Ascending aorta (tissue), 2 donors: ENCODE data around the gene MXD3. TPM values are rescaled to one million over a fixed set of nuclear protein-coding genes. Genes with fewer than 3 reads are reported as not detected.

Source experiments
- DNase-seq, 2 donors: peaks; one replicate each; pipeline ENCODE4 v3.0.0-alpha.2; 2019; ENCODE audit warnings: low spot score in 2 of 2
- H3K27ac ChIP-seq, 2 donors: fragments of 200-600 bp; sonication (generic); one replicate each; pipeline ENCODE4 v1.5.1; 2016 to 2017; ENCODE audit warnings: mild to moderate bottlenecking in 1 of 2
- H3K27me3 ChIP-seq: fragments of 200-600 bp; sonication (generic); one replicate; pipeline ENCODE4 v1.5.1; 2017
- H3K36me3 ChIP-seq, 2 donors: fragments of 200-600 bp; sonication (generic); one replicate each; pipeline ENCODE4 v1.5.1; 2016
- H3K4me1 ChIP-seq, 2 donors: fragments of 200-600 bp; sonication (generic); one replicate each; pipeline ENCODE4 v1.5.1; 2016 to 2017; ENCODE audit warnings: mild to moderate bottlenecking in 1 of 2
- H3K4me3 ChIP-seq, 2 donors: fragments of 200-600 bp; sonication (generic); one replicate each; pipeline ENCODE4 v1.5.1; 2016 to 2017; ENCODE audit warnings: mild to moderate bottlenecking in 1 of 2
- H3K9me3 ChIP-seq, 2 donors: fragments of 200-600 bp; sonication (generic); one replicate each; pipeline ENCODE4 v1.5.1; 2016
- CTCF ChIP-seq, 3 experiments: fragments of 200-600 bp in 2 of 3; fragments of 450-650 bp in 1 of 3; sonication (generic) in 2 of 3; IDR thresholded peaks; one replicate each; pipeline ENCODE4 v1.5.1; 2016 to 2019; ENCODE audit warnings: antibody characterized with exemption in 3 of 3, mild to moderate bottlenecking in 1 of 3, moderate library complexity in 1 of 3
- intact Hi-C: fragments of 100-400 bp; cut with DNase I; formaldehyde crosslinking; loops from one replicate; pipeline ENCODE4 v1.15.1; 2023
- total RNA-seq: library from RNA; depleted of rRNA; stranded (reverse); fragments of >200 nt; gene quantifications from one replicate; pipeline ENCODE4 v1.1.0, GENCODE V29; 2016

MXD3 gene
- total RNA-seq, 1 donor from 2014 or later = 13.5 TPM

DNA sequence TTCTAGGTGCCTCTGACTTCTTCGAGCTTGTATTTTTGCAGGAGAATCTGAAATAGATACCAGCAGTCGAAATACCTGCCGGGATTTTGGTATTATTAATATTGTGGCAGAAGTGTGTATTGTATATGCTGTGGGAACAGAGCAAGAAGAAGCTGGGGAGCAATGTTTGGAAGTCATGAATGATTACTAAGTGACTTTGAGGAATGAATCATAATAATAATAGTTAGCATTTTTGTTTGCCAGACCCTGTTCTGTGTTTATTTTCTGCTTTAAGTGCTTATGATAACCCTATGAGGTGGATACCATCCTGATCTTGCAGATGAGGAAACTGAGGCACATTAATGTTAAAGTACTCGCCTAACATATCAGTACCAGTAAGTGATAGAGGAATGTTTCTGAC, 40.6 kb downstream of the MXD3 start:
- DNase-seq = no peak
- H3K36me3 ChIP-seq = peaks cover 54 to 86% of the 10 kb centered on the region in 2 donors
- H3K27ac ChIP-seq = no peak overlapping the region
- no peaks in the 10 kb centered on the region for H3K27me3 ChIP-seq
- intact Hi-C loops = no loop called here
- no peaks in the 10 kb centered on the region for H3K4me1 ChIP-seq
- TF ChIP-seq CTCF (IDR thresholded peaks at IDR 0.05) = no peak
- H3K4me3 ChIP-seq = no peak overlapping the region
- no peaks in the 10 kb centered on the region for H3K9me3 ChIP-seq

DNA sequence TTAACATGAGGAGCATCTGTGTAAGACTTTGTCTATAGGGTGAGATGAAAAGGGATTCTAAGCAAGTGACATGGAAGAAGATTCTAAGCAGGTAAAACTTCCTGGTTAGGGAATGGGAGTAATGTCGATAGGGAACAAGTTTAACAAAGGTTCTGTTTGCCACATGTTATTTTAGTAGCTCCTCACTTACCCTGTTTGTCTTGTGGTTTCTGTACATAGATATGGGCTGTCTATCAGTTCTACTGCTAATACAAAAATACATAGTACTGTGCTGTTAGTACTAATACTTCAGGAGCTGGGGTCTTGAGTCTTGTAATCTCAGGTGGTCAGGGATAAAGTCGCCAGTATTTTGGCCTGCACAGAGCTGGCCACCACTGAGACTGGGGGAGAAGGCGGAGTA, 41.0 kb downstream of the MXD3 start:
- Histone ChIP-seq H3K4me3 (no peak overlapping the region), H3K27me3 (no peaks in the 10 kb centered on the region), H3K36me3 (peaks cover 54 to 86% of the 10 kb centered on the region in 2 donors), H3K9me3 (no peaks in the 10 kb centered on the region), H3K4me1 (no peaks in the 10 kb centered on the region), H3K27ac (no peak overlapping the region)
- intact Hi-C loops = no loop called here
- DNase-seq = no peak
- no peak for TF ChIP-seq CTCF (IDR thresholded peaks at IDR 0.05)

- H3K27ac ChIP-seq = no peak overlapping the region
- no peak for TF ChIP-seq CTCF (IDR thresholded peaks at IDR 0.05)
- DNase-seq = no peak
- H3K9me3 ChIP-seq = no peaks in the 10 kb centered on the region
- intact Hi-C loops = no loop called here
- H3K36me3 ChIP-seq = peaks cover 57 to 85% of the 10 kb centered on the region in 2 donors
- no peaks in the 10 kb centered on the region for H3K4me1 ChIP-seq
- H3K4me3 ChIP-seq = no peak overlapping the region
- H3K27me3 ChIP-seq = no peaks in the 10 kb centered on the region
Measured at GRCh38 chr5:177269976-177270375, 41.7 kb downstream of the MXD3 start.

DNA sequence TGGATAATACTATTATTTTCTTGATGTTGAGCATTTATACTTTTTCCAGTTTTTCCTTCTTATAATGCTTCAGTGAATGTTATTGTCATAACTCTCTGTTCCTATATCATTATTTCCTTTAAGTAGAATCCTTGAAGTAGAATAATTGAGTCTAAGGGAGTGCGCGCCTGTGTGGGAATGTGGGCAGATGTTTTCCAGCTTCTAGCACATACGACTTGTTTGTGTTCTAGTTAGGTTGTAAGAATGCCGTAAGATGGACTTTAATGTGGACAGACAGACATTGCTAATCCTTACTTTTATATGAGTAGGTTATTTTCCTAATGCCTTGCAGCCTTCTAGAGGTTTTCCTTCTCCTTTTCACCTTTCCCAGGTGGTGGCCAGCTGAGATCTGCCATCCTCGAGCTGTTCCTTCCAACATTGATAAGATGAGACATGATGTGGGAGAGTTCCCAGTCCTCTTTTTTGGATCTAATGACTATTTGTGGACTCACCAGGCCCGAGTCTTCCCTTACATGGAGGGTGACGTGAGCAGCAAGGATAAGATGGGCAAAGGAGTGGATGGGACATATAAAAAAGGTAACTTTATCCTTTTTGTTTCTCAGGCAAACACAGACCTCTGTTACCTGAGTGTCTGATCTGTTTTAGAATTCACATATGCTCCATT, 42.3 kb downstream of the MXD3 start:
- Histone ChIP-seq H3K4me3 (no peak overlapping the region), H3K27ac (no peak overlapping the region), H3K4me1 (no peaks in the 10 kb centered on the region), H3K27me3 (no peaks in the 10 kb centered on the region), H3K9me3 (no peaks in the 10 kb centered on the region), H3K36me3 (peaks cover 57 to 85% of the 10 kb centered on the region in 2 donors)
- DNase-seq = no peak
- intact Hi-C loops = no loop called here
- no peak for TF ChIP-seq CTCF (IDR thresholded peaks at IDR 0.05)

GRCh38 chr5:177265395-177265794, 46.3 kb downstream of the MXD3 start:
- no peak overlapping the region for H3K4me3 ChIP-seq
- peaks cover 47 to 87% of the 10 kb centered on the region in 2 donors for H3K36me3 ChIP-seq
- no peak for TF ChIP-seq CTCF (IDR thresholded peaks at IDR 0.05)
- no peaks in the 10 kb centered on the region for H3K4me1 ChIP-seq
- intact Hi-C loops = no loop called here
- no peaks in the 10 kb centered on the region for H3K9me3 ChIP-seq
- H3K27ac ChIP-seq = no peak overlapping the region
- no peak for DNase-seq
- no peaks in the 10 kb centered on the region for H3K27me3 ChIP-seq

DNA sequence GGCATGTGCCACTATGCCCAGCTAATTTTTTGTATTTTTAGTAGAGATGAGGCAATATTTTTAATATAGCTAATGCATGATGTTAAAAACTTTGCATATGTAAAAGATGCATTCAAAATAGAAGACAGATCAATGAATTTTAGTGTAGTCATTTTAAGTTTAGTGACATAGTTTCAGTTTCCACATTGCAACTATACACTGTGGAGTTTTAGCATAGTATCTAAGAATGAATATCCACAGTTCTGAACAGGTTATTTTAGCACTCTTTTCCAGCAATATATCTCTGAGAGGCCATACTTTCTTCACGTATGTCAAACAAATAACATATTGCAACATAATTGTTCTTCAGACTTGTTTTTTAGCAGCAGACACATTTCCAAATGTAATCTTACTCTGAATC, 47.5 kb downstream of the MXD3 start:
- Histone ChIP-seq H3K36me3 (peaks cover 47 to 88% of the 10 kb centered on the region in 2 donors), H3K9me3 (no peaks in the 10 kb centered on the region), H3K27me3 (no peaks in the 10 kb centered on the region), H3K4me3 (no peak overlapping the region), H3K27ac (no peak overlapping the region), H3K4me1 (no peaks in the 10 kb centered on the region)
- DNase-seq = no peak
- no peak for TF ChIP-seq CTCF (IDR thresholded peaks at IDR 0.05)
- intact Hi-C loops = no loop called here
